ENCODE measurements around the gene ZNF646. TPM values are rescaled to one million over a fixed set of nuclear protein-coding genes. Genes with fewer than 3 reads are reported as not detected.

ZNF646 gene
- polyA plus RNA-seq, 3 donors: 0.46 to 6.5 (median 3.0) TPM

DNA sequence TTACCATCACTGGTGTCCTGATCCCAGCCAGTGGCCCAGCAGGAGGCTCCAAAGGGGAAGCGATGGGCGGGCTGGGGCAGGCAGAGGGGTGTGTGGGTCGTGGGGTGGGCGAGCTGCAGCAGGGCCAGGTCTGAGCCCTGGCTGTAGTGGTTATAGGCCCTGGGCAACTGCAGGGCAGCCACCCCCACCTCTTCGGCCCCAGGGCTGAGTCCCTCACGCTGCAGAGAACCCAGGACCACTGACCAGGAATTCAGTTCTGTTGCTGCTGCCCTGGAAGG, 12.3 kb downstream of the ZNF646 start:
- Histone ChIP-seq H3K79me2 (ENCODE audit: insufficient read depth, low read length) (peaks cover 13% of the 10 kb centered on the region), H3K9ac (ENCODE audit: insufficient read depth, low read length, poor library complexity, severe bottlenecking) (no peak overlapping the region), H3K9me3 (replicated peaks in 1 of 2; ENCODE audit: control insufficient read depth in 1 of 2, insufficient read depth in 1 of 2, low read length in 2 of 2) (no peaks in the 10 kb centered on the region), H3K27me3 (ENCODE audit: control insufficient read depth in 2 of 2, insufficient read depth in 2 of 2, low read length in 2 of 2) (no peaks in the 10 kb centered on the region), H3K4me2 (replicated peaks; ENCODE audit: extremely low read depth, low read length, poor library complexity, severe bottlenecking) (no peak overlapping the region), H3K27ac (ENCODE audit: low read depth in 1 of 2, low read length in 2 of 2) (no peak overlapping the region), H3K4me1 (ENCODE audit: control insufficient read depth in 1 of 2, insufficient read depth in 2 of 2, low read length in 2 of 2) (peaks cover 0 to 5% of the 10 kb centered on the region in 2 donors), H3K36me3 (replicated peaks in 1 of 2; ENCODE audit: control insufficient read depth in 1 of 2, insufficient read depth in 2 of 2, low read length in 2 of 2) (peaks cover 34 to 83% of the 10 kb centered on the region in 2 donors), H2AFZ (ENCODE audit: insufficient read depth, low read depth, low read length, poor library complexity, severe bottlenecking) (no peak overlapping the region), H4K20me1 (ENCODE audit: insufficient read depth, low read length) (peaks cover 35% of the 10 kb centered on the region), H3K4me3 (replicated peaks in 1 of 3; ENCODE audit: low read depth in 2 of 3, low read length in 3 of 3) (no peak overlapping the region)
- TF ChIP-seq, protein P1, sequence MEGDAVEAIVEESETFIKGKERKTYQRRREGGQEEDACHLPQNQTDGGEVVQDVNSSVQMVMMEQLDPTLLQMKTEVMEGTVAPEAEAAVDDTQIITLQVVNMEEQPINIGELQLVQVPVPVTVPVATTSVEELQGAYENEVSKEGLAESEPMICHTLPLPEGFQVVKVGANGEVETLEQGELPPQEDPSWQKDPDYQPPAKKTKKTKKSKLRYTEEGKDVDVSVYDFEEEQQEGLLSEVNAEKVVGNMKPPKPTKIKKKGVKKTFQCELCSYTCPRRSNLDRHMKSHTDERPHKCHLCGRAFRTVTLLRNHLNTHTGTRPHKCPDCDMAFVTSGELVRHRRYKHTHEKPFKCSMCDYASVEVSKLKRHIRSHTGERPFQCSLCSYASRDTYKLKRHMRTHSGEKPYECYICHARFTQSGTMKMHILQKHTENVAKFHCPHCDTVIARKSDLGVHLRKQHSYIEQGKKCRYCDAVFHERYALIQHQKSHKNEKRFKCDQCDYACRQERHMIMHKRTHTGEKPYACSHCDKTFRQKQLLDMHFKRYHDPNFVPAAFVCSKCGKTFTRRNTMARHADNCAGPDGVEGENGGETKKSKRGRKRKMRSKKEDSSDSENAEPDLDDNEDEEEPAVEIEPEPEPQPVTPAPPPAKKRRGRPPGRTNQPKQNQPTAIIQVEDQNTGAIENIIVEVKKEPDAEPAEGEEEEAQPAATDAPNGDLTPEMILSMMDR (IDR thresholded peaks at IDR 0.05): no peak
- no peak overlapping the region for H3K4me3 Mint-ChIP-seq
- no peaks in the 10 kb centered on the region for H3K9me3 Mint-ChIP-seq
- DNase-seq: no peak
- peaks cover 0 to 3% (median 3%) of the 10 kb centered on the region in 3 donors for H3K27me3 Mint-ChIP-seq (ENCODE audit: low read depth in 3 of 3)
- H3K27ac Mint-ChIP-seq: peak overlapping the region in 2 of 7 donors; percentile 25 to 57
- intact Hi-C loops (cut with micrococcal nuclease): no loop called here
- WGBS (ENCODE audit: insufficient coverage): 95% methylated on average over 6 of the region's 6 CpGs
- H3K36me3 Mint-ChIP-seq: peaks cover 39 to 61% of the 10 kb centered on the region in 2 donors
- peaks cover 10% of the 10 kb centered on the region for H3K4me1 Mint-ChIP-seq

DNA sequence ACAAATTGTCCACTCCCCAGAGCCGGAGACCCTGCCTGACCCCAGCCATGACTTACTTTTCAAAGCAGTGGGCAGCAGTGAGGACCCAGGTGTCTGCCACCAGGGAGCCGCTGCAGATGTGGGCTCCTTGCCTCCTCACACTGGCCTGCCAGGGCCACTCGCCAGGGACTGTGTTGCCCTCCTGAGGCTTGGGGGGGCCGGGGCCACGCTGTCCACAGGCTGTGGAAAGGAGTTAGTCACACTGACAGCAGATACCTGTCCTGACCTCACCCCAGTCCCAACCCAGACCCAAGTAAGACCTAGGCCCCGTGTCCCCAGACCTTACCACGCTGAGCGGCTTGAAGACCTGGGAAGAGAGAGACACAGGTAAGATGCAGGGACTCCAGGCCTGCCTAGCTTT, 13.3 kb downstream of the ZNF646 start:
- H3K9me3 ChIP-seq (replicated peaks in 1 of 2; ENCODE audit: control insufficient read depth in 1 of 2, insufficient read depth in 1 of 2, low read length in 2 of 2): no peaks in the 10 kb centered on the region
- TF ChIP-seq, protein P1 (IDR thresholded peaks at IDR 0.05): no peak
- no peak overlapping the region for H3K4me3 ChIP-seq (replicated peaks in 1 of 3; ENCODE audit: low read depth in 2 of 3, low read length in 3 of 3)
- no peak overlapping the region for H3K9ac ChIP-seq (ENCODE audit: insufficient read depth, low read length, poor library complexity, severe bottlenecking)
- H3K4me1 Mint-ChIP-seq: peaks cover 4% of the 10 kb centered on the region
- H4K20me1 ChIP-seq (ENCODE audit: insufficient read depth, low read length): peaks cover 26% of the 10 kb centered on the region
- no peak overlapping the region for H3K27ac ChIP-seq (ENCODE audit: low read depth in 1 of 2, low read length in 2 of 2)
- peaks cover 38 to 59% of the 10 kb centered on the region in 2 donors for H3K36me3 Mint-ChIP-seq
- no peak overlapping the region for H3K4me2 ChIP-seq (replicated peaks; ENCODE audit: extremely low read depth, low read length, poor library complexity, severe bottlenecking)
- no peaks in the 10 kb centered on the region for H3K4me1 ChIP-seq (ENCODE audit: control insufficient read depth in 1 of 2, insufficient read depth in 2 of 2, low read length in 2 of 2)
- no peak overlapping the region for H2AFZ ChIP-seq (ENCODE audit: insufficient read depth, low read depth, low read length, poor library complexity, severe bottlenecking)
- no peak for DNase-seq
- H3K27ac Mint-ChIP-seq: no peak overlapping the region
- H3K79me2 ChIP-seq (ENCODE audit: insufficient read depth, low read length): peaks cover 10% of the 10 kb centered on the region
- intact Hi-C loops (cut with micrococcal nuclease): no loop called here
- no peaks in the 10 kb centered on the region for H3K9me3 Mint-ChIP-seq
- H3K36me3 ChIP-seq (replicated peaks in 1 of 2; ENCODE audit: control insufficient read depth in 1 of 2, insufficient read depth in 2 of 2, low read length in 2 of 2): peaks cover 33 to 77% of the 10 kb centered on the region in 2 donors
- no peak overlapping the region for H3K4me3 Mint-ChIP-seq
- H3K27me3 Mint-ChIP-seq (ENCODE audit: low read depth in 3 of 3): peaks cover 0 to 3% (median 0%) of the 10 kb centered on the region in 3 donors
- no peaks in the 10 kb centered on the region for H3K27me3 ChIP-seq (ENCODE audit: control insufficient read depth in 2 of 2, insufficient read depth in 2 of 2, low read length in 2 of 2)
- WGBS (ENCODE audit: insufficient coverage): 95% methylated on average over 3 of the region's 8 CpGs
